PC-3 (cell line): ENCODE measurements around the gene TMEM250. TPM values are rescaled to one million over a fixed set of nuclear protein-coding genes. Genes with fewer than 3 reads are reported as not detected.

Experiments used
- ATAC-seq: fragments of 200-7000 bp; cut with Tn5 transposase; 2 replicates; pipeline ENCODE4 v1.9.1; 2020; ENCODE audit warnings: mild to moderate bottlenecking, moderate library complexity
- BruUV-seq: library from RNA; stranded (reverse); fragments of 400-500 nt; replicated peaks from 2 replicates; lab custom pipeline; 2021; lab: Mats Ljungman, UMichigan
- CTCF ChIA-PET: fragments of 300-600 bp; sonication (Branson Sonifier 250); formaldehyde crosslinking; loops from one replicate; lab custom pipeline; 2022; ENCODE audit warnings: antibody characterized with exemption; lab: Charles Lee
- POLR2A ChIA-PET: fragments of 300-600 bp; sonication (Branson Sonifier 250); formaldehyde crosslinking; loops from one replicate; lab custom pipeline; 2022; ENCODE audit warnings: antibody characterized with exemption; ENCODE audit not compliant: unreplicated experiment; lab: Charles Lee
- DNase-seq: peaks from one replicate; pipeline ENCODE4 v3.0.0-alpha.2; 2015
- H2AFZ ChIP-seq: fragments of 300-600 bp; sonication (generic); 2 replicates; pipeline ENCODE4 v1.6.0; 2016; ENCODE audit warnings: antibody characterized with exemption, low read length
- H3F3A ChIP-seq: fragments of 300-600 bp; sonication (generic); one replicate; pipeline ENCODE4 v1.6.0; 2017; ENCODE audit warnings: antibody characterized with exemption, low read length, control low read depth, mild to moderate bottlenecking; ENCODE audit not compliant: unreplicated experiment
- H3K27ac ChIP-seq: fragments of 300-600 bp; sonication (generic); 2 replicates; pipeline ENCODE4 v1.5.1; 2016; ENCODE audit warnings: mild to moderate bottlenecking, low read length
- H3K27me3 ChIP-seq: fragments of 300-600 bp; sonication (generic); 2 replicates; pipeline ENCODE4 v1.6.1; 2016; ENCODE audit warnings: low read length, mixed read lengths
- H3K36me3 ChIP-seq: fragments of 300-600 bp; sonication (generic); 2 replicates; pipeline ENCODE4 v1.6.1; 2016; ENCODE audit warnings: low read depth, mixed run types, low read length, mixed read lengths
- H3K4me1 ChIP-seq: fragments of 300-600 bp; sonication (generic); 2 replicates; pipeline ENCODE4 v1.5.1; 2016; ENCODE audit warnings: low read length; ENCODE audit not compliant: insufficient read depth
- H3K4me2 ChIP-seq: fragments of 300-600 bp; sonication (generic); 2 replicates; pipeline ENCODE4 v1.6.0; 2016; ENCODE audit warnings: low read length
- H3K4me3 ChIP-seq: fragments of 300-600 bp; sonication (generic); 2 replicates; pipeline ENCODE4 v1.5.1; 2016; ENCODE audit warnings: mild to moderate bottlenecking, low read length, mixed read lengths
- H3K79me2 ChIP-seq: fragments of 300-600 bp; sonication (generic); 2 replicates; pipeline ENCODE4 v1.6.1; 2017; ENCODE audit warnings: low read length, mixed read lengths
- H3K9ac ChIP-seq: fragments of 300-600 bp; sonication (generic); 2 replicates; pipeline ENCODE4 v1.6.0; 2016; ENCODE audit warnings: mild to moderate bottlenecking, low read length
- H3K9me2 ChIP-seq: fragments of 300-600 bp; sonication (generic); replicated peaks from 2 replicates; pipeline ENCODE4 v1.6.1; 2016; ENCODE audit warnings: mixed run types, low read length, mixed read lengths
- H3K9me3 ChIP-seq: fragments of 300-600 bp; sonication (generic); 2 replicates; pipeline ENCODE4 v1.6.1; 2016; ENCODE audit warnings: low read length, mixed read lengths
- H4K20me1 ChIP-seq: fragments of 300-600 bp; sonication (generic); 2 replicates; pipeline ENCODE4 v1.6.1; 2016; ENCODE audit warnings: low read length, mixed read lengths
- EZH2 ChIP-seq: fragments of 300-600 bp; sonication (generic); IDR thresholded peaks from one replicate; pipeline ENCODE4 v1.6.1; 2017; ENCODE audit warnings: antibody characterized with exemption, mild to moderate bottlenecking, low read length; ENCODE audit not compliant: unreplicated experiment
- EZH2phosphoT487 ChIP-seq: fragments of 300-600 bp; sonication (generic); IDR thresholded peaks from 2 replicates; pipeline ENCODE4 v1.6.1; 2018; ENCODE audit warnings: mild to moderate bottlenecking, antibody characterized with exemption, low read length, borderline replicate concordance
- intact Hi-C: fragments of 100-400 bp; cut with micrococcal nuclease; formaldehyde crosslinking; loops from 2 replicates; pipeline ENCODE4 v1.9.0; 2023
- total RNA-seq: library from RNA; depleted of rRNA; stranded (reverse); fragments of >200 nt; gene quantifications from 2 replicates; pipeline ENCODE4 v1.2.3, GENCODE V29; 2014
- TF ChIP-seq, protein P1 (sequence below): fragments of 300-600 bp; sonication (generic); conservative IDR thresholded peaks from 2 replicates; pipeline ENCODE4 v1.5.1; 2017; ENCODE audit warnings: antibody characterized with exemption, low read depth, mild to moderate bottlenecking, low read length

Gene TMEM250
- total RNA-seq, 1 experiment from 2014 or later: 64.7 TPM

DNA sequence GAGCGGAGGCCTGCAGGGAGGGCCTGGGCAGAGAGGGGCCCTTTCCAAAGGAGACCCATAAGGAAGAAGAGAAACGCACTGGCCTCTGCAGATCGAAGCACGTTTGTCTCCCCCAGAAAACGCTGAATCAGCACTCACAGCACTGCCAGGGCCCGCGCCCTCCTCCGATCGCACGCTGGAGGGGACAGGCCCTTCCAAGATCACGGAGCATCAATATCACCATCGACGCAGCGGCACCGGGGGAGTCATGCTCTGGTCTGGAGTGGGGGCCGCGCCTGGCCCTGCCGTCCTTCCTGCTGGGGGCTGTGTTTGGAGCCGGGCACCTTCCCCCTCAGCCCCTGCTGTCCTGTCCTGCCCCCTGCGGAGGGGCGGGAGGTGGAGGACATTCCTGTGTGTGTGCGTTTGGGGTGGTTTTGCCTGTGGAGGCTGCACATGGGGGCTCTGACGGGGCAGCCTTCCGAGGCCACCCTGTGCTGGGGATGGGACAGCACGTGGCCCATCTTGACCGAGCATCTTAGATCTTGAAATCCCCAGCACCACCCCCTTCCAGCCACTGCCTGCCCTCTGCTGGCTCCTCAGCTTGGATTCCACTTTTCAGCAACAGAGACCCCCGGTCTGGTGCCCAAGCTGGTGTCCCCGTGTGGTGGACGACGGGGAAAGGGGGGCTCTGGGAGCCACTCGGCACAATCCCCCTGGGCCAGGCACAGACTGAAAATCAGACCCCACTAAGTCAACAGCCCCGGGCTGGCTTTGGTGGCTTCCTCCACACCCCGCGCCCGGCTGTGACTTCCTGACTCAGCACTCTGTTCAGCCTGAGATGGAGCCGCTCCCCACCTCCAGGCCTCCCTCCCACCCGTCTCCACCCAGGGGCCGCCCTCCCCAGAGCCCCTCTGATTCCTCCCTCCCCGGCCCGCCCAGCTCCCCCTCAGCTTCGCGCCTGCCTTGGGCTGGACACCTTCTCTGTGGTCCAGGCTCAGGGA is 8.3 kb downstream of the TMEM250 start:
- peak overlapping the region; percentile 55 for H3K4me3 ChIP-seq
- H3K4me1 ChIP-seq: peaks cover 15% of the 10 kb centered on the region
- H3K79me2 ChIP-seq: no peaks in the 10 kb centered on the region
- ChIA-PET POLR2A (no interaction called here), CTCF (no interaction called here)
- no peaks in the 10 kb centered on the region for H3K27me3 ChIP-seq
- intact Hi-C loops: no loop called here
- ATAC-seq (peak; percentile 35), DNase-seq (peak; percentile 19)
- H3K9ac ChIP-seq: 0 out of 2 replicates have a peak overlapping the region, but pooled peaks have one; percentile 29
- H3F3A ChIP-seq: no peaks in the 10 kb centered on the region
- no peaks in the 10 kb centered on the region for H3K9me3 ChIP-seq
- peak overlapping the region; percentile 80 for H3K4me2 ChIP-seq
- BruUV-seq: no TSS peak
- TF ChIP-seq, protein P1, sequence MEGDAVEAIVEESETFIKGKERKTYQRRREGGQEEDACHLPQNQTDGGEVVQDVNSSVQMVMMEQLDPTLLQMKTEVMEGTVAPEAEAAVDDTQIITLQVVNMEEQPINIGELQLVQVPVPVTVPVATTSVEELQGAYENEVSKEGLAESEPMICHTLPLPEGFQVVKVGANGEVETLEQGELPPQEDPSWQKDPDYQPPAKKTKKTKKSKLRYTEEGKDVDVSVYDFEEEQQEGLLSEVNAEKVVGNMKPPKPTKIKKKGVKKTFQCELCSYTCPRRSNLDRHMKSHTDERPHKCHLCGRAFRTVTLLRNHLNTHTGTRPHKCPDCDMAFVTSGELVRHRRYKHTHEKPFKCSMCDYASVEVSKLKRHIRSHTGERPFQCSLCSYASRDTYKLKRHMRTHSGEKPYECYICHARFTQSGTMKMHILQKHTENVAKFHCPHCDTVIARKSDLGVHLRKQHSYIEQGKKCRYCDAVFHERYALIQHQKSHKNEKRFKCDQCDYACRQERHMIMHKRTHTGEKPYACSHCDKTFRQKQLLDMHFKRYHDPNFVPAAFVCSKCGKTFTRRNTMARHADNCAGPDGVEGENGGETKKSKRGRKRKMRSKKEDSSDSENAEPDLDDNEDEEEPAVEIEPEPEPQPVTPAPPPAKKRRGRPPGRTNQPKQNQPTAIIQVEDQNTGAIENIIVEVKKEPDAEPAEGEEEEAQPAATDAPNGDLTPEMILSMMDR: peak; percentile 26; the same call in 1 of the 2 replicates
- TF ChIP-seq EZH2: no peak
- H3K36me3 ChIP-seq: no peaks in the 10 kb centered on the region
- H2AFZ ChIP-seq: peak overlapping the region; percentile 19; the same call in 1 of the 2 replicates
- H3K9me2 ChIP-seq: no peaks in the 10 kb centered on the region
- peak overlapping the region; percentile 6; the same call in 1 of the 2 replicates for H3K27ac ChIP-seq
- no peaks in the 10 kb centered on the region for H4K20me1 ChIP-seq

DNA sequence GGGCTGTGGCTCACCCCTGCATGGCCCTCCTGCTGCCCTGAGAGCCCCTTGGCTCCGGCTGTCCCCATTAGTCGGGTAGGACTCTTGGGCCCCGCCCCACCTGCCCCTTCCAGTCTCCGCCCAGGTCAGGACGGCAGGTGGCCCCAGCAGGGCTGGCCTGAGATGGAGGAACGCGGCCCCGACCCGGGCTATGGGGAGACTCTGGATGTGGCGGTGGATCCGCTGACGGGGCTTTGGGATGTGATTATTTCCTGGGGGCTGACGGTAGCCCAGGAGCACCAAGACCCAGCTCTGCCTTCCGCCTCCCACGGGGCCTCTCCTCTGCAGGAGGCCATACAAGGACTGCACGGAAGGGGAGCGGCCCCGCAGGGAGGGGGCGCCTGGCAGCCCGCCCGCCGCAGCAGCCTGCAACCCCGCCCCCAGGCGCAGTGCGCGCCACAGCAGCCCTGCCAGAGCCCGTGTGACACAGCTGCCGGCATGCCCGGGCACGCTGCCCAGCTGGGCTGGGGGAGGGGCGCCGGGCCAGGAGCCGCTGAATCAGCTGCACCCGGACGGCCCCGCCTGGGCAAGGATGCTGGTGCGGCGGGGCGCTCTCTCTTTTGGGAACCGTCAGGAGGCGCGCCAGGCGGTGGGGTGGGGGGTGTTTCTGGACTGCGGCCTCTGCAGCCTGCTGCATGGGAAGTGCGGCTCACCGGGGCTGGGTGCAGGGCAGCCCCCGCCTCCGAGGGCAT is 9.2 kb downstream of the TMEM250 start:
- Histone ChIP-seq H4K20me1 (no peaks in the 10 kb centered on the region), H3K4me2 (peak overlapping the region; percentile 80), H3K27me3 (no peaks in the 10 kb centered on the region), H3K4me3 (peak overlapping the region; percentile 55), H3K9me3 (no peaks in the 10 kb centered on the region), H3F3A (no peaks in the 10 kb centered on the region), H3K9me2 (no peaks in the 10 kb centered on the region), H3K9ac (no peak overlapping the region), H3K36me3 (no peaks in the 10 kb centered on the region), H3K4me1 (peaks cover 15% of the 10 kb centered on the region), H3K79me2 (no peaks in the 10 kb centered on the region), H2AFZ (peak overlapping the region; percentile 59), H3K27ac (peak overlapping the region; percentile 6; the same call in 1 of the 2 replicates)
- DNase-seq: peak; percentile 89
- intact Hi-C loops: no loop called here
- no TSS peak for BruUV-seq
- peak; percentile 78 for ATAC-seq
- TF ChIP-seq, protein P1: no peak
- no peak for TF ChIP-seq EZH2
- no peak for TF ChIP-seq EZH2phosphoT487
- ChIA-PET POLR2A (interaction anchor here (0.6 kb wide), 1 partner anchor 1382 kb away, joined by 4 read pairs; no protein-coding TSS in a partner anchor), CTCF (interaction anchor here (0.8 kb wide), 1 partner anchor 13 kb away, joined by 5 read pairs; no protein-coding TSS in a partner anchor)
